GM12875 (cell line): ENCODE measurements around the gene LEMD3.

Source experiments
- H3K4me3 ChIP-seq: one replicate; pipeline ENCODE4 v1.5.1; 2011; ENCODE audit warnings: low read depth, low read length, control low read depth
- TF ChIP-seq, protein P1 (sequence below): IDR thresholded peaks from 2 replicates; pipeline ENCODE4 v1.5.1; 2011; ENCODE audit warnings: low read depth, mild to moderate bottlenecking, control low read depth, inconsistent platforms, low read length, moderate library complexity, borderline replicate concordance; ENCODE audit not compliant: insufficient read depth

LEMD3 gene

DNA sequence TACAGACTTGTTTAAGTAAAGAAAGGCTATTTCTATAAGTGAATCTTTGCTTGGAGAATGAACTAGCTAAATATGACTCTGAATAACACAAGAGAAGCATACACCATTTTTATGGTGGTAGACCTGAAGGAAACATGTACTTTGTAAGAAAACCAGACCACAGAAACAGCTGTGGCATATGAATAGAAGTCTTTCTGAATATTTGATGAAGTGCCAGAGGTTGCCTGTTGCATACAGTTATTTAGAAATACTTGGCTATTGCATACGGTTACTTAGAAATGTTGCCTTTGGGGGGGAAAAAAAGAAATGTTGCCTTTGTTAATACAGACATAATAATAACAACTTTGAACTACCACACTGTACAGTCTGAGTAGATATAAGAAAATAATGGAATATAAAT is 16.8 kb upstream of the LEMD3 start:
- TF ChIP-seq, protein P1, sequence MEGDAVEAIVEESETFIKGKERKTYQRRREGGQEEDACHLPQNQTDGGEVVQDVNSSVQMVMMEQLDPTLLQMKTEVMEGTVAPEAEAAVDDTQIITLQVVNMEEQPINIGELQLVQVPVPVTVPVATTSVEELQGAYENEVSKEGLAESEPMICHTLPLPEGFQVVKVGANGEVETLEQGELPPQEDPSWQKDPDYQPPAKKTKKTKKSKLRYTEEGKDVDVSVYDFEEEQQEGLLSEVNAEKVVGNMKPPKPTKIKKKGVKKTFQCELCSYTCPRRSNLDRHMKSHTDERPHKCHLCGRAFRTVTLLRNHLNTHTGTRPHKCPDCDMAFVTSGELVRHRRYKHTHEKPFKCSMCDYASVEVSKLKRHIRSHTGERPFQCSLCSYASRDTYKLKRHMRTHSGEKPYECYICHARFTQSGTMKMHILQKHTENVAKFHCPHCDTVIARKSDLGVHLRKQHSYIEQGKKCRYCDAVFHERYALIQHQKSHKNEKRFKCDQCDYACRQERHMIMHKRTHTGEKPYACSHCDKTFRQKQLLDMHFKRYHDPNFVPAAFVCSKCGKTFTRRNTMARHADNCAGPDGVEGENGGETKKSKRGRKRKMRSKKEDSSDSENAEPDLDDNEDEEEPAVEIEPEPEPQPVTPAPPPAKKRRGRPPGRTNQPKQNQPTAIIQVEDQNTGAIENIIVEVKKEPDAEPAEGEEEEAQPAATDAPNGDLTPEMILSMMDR: no peak
- no peak overlapping the region for H3K4me3 ChIP-seq

DNA sequence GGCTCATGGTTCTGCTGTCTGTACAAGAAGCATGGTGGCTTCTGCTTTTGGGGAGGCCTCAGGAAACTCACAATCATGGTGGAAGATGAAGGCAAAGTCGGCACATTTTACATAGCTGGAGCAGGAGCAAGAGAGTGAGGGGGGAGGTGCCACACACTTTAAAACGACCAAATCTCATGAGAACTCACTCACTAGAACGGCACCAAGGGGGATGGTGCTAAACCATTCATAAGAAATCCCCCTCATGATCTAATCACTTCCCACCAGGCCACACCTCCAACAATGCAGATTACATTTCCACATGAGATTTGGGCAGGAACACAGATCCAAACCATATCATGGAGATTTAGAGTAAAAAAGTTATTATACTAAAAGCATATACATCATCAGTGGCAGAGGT is 13.6 kb upstream of the LEMD3 start:
- H3K4me3 ChIP-seq: no peak overlapping the region
- TF ChIP-seq, protein P1: no peak

DNA sequence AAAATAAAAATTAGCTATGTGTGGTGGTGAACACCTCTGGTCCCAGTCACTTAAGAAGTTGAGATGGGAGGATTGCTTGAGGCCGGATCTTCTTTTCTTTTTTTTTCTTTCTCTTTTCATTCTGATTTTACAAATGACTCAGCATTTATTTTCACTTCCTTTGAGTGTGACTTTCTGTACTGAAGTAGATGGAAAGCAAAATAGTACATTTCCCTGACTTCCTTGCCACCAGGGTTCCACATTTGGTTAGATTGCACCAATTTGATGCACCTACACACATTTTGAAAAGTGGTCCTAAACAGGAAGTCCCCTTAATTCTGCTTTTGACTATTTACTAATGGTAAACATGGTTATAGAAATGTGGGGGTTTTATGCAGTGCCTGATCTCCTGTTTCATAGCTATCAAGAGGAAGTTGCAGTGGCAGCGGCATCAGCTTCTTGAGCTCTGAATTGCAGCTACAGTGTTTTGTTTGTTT is 13.0 kb upstream of the LEMD3 start:
- H3K4me3 ChIP-seq: no peak overlapping the region
- TF ChIP-seq, protein P1: no peak

DNA sequence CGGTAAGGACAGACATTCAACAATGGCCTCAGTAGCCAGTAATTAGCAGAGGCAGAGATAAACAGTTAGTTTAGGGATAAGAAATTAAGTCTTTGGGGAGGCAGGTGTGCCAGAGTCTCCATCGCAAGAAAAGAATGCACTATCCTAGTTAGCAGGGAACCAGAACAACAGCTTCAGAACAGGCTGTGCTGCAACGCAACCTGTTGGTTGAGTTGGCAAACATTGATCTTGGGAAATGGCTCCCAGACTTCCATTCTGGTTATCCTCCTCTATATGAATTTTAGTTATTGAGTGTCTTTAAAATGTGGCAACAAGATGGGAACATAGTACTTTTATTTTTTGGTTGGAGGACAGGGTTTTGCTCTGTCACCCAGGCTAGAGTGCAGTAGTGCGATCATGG is 12.3 kb upstream of the LEMD3 start:
- no peak overlapping the region for H3K4me3 ChIP-seq
- TF ChIP-seq, protein P1: no peak

DNA sequence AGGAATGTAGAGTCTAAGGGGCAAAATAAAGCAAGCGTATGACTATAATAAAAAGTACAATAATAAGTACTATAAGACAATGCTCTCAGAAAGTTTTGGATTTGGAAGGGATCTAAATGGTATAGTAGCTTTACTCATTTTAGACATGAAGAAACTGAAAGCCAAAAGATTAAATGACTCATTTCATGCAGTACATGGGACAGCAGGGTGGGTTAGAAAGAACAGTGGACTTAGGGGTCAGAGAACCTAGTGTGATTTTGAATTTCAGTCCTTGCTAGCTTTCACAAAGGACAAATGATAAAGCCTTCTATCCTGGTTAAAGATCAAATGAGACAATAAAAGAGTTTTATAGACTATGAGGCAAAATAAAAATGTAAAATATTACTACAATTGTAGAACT is 6.8 kb upstream of the LEMD3 start:
- H3K4me3 ChIP-seq: no peak overlapping the region
- TF ChIP-seq, protein P1: no peak

DNA sequence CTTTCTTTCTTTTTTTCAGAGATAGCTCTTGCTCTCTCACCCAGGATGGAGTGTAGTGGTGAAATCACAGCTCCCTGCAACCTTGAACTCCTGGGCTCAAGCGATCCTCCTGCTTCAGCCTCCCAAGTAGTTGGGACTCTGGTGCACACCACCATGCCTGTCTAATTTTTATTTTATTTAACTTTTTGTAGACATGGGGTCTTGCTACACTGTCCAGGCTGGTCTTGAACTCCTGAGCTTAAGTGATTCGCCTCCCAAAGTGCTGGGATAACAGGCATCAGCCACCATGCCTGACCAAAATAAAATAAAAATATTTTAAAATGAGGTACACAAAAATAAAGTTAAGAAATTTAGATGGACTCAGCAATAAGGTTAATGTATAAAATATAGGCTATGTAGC is 5.1 kb upstream of the LEMD3 start:
- TF ChIP-seq, protein P1: no peak
- no peak overlapping the region for H3K4me3 ChIP-seq

DNA sequence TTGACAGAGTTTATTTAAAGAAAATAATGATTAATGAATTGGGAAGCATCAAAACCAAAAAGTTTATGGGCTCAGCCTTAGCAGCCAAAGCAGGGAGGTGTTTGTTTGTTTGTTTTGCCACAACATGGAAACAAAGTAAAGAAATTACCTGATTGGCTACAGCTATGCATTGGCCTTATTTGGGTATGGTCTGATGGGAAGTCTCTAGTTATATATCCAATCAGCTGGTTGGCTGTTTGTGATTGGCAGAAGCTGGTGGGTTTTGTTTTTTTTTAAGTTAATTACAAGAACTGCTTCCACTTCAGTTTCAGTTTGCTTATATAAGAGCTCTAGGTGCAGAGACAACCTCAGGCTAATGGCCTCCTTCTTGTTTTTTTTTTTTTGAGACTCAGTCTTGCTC is 4.6 kb upstream of the LEMD3 start:
- TF ChIP-seq, protein P1: no peak
- no peak overlapping the region for H3K4me3 ChIP-seq
